Epithelial cell of proximal tubule (primary cell): ENCODE data around the gene ATRIP. TPM values are rescaled to one million over a fixed set of nuclear protein-coding genes. Genes with fewer than 3 reads are reported as not detected.
A peak's percentile ranks its signal among the peaks of the same experiment; 100 is the strongest.

ENCODE experiments used
- DNase-seq: peaks from one replicate; pipeline ENCODE4 v3.0.0-alpha.2; 2011; ENCODE audit warnings: low read depth
- H3K4me3 ChIP-seq: 2 replicates; pipeline ENCODE4 v1.5.1; 2011; ENCODE audit warnings: low read depth, mild to moderate bottlenecking, low read length
- CTCF ChIP-seq: conservative IDR thresholded peaks from 2 replicates; pipeline ENCODE4 v1.5.1; 2012; ENCODE audit warnings: low read depth, mild to moderate bottlenecking, low read length
- total RNA-seq: library from RNA; depleted of rRNA; stranded (reverse); fragments of >200 nt; gene quantifications from 2 replicates; pipeline ENCODE4 v1.2.3, GENCODE V29; 2015

The ATRIP gene
- total RNA-seq, 1 donor from 2014 or later, result 5.9 TPM

GRCh38 chr3:48466386-48467109 is 20.0 kb downstream of the ATRIP start:
- no peak for TF ChIP-seq CTCF
- H3K4me3 ChIP-seq, result peak overlapping the region; percentile 66
- no peak for DNase-seq

- TF ChIP-seq CTCF, result no peak
- H3K4me3 ChIP-seq, result peak overlapping the region; percentile 66
- no peak for DNase-seq
Observed at GRCh38 chr3:48467110-48467454, 20.5 kb downstream of the ATRIP start.

- no peak for TF ChIP-seq CTCF
- no peak overlapping the region for H3K4me3 ChIP-seq
- no peak for DNase-seq
Observed at GRCh38 chr3:48467473-48468267, 21.1 kb downstream of the ATRIP start.

- no peak for TF ChIP-seq CTCF
- no peak for DNase-seq
- no peak overlapping the region for H3K4me3 ChIP-seq
Observed at GRCh38 chr3:48468329-48468731, 21.8 kb downstream of the ATRIP start.

- no peak overlapping the region for H3K4me3 ChIP-seq
- no peak for TF ChIP-seq CTCF
- DNase-seq, result no peak
Observed at GRCh38 chr3:48469046-48469915, 22.7 kb downstream of the ATRIP start.

GRCh38 chr3:48470286-48470685 is 23.7 kb downstream of the ATRIP start:
- no peak for TF ChIP-seq CTCF

More at GRCh38 chr3:48470286-48470685, 23.7 kb downstream of the ATRIP start:
- DNase-seq, result no peak
- H3K4me3 ChIP-seq, result no peak overlapping the region
